Stimulated activated CD8-positive, alpha-beta memory T cell treated with anti-CD3 and anti-CD28 coated beads, Interleukin-7, amount 100 ng/mL, for 1 hour (primary cell): ENCODE measurements around the gene SLC29A1.
A peak's percentile ranks its signal among the peaks of the same experiment; 100 is the strongest.

Source experiments
- DNase-seq, 2 donors: peaks; one replicate each; pipeline ENCODE4 v3.0.0-alpha.2; 2020; ENCODE audit warnings: low read depth in 2 of 2

Gene SLC29A1

GRCh38 chr6:44255105-44255808 is 31.9 kb downstream of the SLC29A1 start:
- DNase-seq: no peak

- DNase-seq: no peak
Observed at GRCh38 chr6:44255871-44256774, 32.7 kb downstream of the SLC29A1 start.

- DNase-seq: no peak
Observed at GRCh38 chr6:44256775-44257024, 33.3 kb downstream of the SLC29A1 start.

GRCh38 chr6:44257025-44257752 is 33.8 kb downstream of the SLC29A1 start, which contains the start of gene SLC35B2:
TSS of gene SLC35B2 (minus strand) at chr6:44257528. CDS start at chr6:44257410, 118 bp downstream.
- peak in 1 of 2 donors; percentile 36 for DNase-seq

- no peak for DNase-seq
Observed at GRCh38 chr6:44257753-44258324, 34.4 kb downstream of the SLC29A1 start.

GRCh38 chr6:44258325-44258863 is 35.0 kb downstream of the SLC29A1 start:
- no peak for DNase-seq

GRCh38 chr6:44258921-44259320 is 35.5 kb downstream of the SLC29A1 start:
- no peak for DNase-seq

- no peak for DNase-seq
Observed at GRCh38 chr6:44260011-44260410, 36.6 kb downstream of the SLC29A1 start.

- no peak for DNase-seq
Observed at GRCh38 chr6:44260451-44261297, 37.3 kb downstream of the SLC29A1 start.

- no peak for DNase-seq
Observed at GRCh38 chr6:44261581-44261980, 38.2 kb downstream of the SLC29A1 start.

GRCh38 chr6:44262467-44263353 is 39.3 kb downstream of the SLC29A1 start:
- no peak for DNase-seq

GRCh38 chr6:44263354-44264100 is 40.1 kb downstream of the SLC29A1 start:
- no peak for DNase-seq

- no peak for DNase-seq
Observed at GRCh38 chr6:44264154-44265006, 41.0 kb downstream of the SLC29A1 start.

GRCh38 chr6:44265007-44265721 is 41.8 kb downstream of the SLC29A1 start, which contains the start of gene NFKBIE:
TSS of gene NFKBIE (minus strand) at chr6:44265551. CDS start at chr6:44265346, 205 bp downstream.
- DNase-seq: peak; percentile 95 to 96

- no peak for DNase-seq
Observed at GRCh38 chr6:44265722-44266233, 42.4 kb downstream of the SLC29A1 start.

- no peak for DNase-seq
Observed at GRCh38 chr6:44266347-44266746, 43.0 kb downstream of the SLC29A1 start.

GRCh38 chr6:44267252-44267651 is 43.9 kb downstream of the SLC29A1 start:
- no peak for DNase-seq
